GM12874 (cell line): Measurements from ENCODE around the gene PPIP5K1.

Experiments
- TF ChIP-seq, protein P1 (sequence below): IDR thresholded peaks from 2 replicates; pipeline ENCODE4 v1.5.1; 2011; ENCODE audit warnings: low read depth, mild to moderate bottlenecking, control low read depth, low read length, moderate library complexity; ENCODE audit not compliant: insufficient read depth

PPIP5K1 gene

DNA sequence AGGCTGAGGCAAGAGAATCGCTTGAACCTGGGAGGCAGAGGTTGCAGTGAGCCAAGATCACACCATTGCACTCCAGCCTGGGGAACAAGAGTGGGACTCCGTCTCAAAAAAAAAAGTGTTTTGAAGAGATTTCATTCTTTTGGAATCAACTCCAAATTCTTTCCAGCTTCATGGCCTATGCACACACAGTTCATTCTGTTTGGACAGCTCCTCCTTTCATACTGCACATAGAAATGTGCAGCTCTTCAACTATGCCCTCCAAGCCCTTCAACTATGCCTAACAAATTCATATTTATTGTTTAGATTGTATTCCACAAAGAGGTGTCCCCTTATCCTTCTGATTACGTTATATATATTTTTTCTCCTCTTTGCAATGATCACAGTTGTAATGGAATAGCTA is 101.2 kb downstream of the PPIP5K1 start:
- TF ChIP-seq, protein P1, sequence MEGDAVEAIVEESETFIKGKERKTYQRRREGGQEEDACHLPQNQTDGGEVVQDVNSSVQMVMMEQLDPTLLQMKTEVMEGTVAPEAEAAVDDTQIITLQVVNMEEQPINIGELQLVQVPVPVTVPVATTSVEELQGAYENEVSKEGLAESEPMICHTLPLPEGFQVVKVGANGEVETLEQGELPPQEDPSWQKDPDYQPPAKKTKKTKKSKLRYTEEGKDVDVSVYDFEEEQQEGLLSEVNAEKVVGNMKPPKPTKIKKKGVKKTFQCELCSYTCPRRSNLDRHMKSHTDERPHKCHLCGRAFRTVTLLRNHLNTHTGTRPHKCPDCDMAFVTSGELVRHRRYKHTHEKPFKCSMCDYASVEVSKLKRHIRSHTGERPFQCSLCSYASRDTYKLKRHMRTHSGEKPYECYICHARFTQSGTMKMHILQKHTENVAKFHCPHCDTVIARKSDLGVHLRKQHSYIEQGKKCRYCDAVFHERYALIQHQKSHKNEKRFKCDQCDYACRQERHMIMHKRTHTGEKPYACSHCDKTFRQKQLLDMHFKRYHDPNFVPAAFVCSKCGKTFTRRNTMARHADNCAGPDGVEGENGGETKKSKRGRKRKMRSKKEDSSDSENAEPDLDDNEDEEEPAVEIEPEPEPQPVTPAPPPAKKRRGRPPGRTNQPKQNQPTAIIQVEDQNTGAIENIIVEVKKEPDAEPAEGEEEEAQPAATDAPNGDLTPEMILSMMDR = no peak

DNA sequence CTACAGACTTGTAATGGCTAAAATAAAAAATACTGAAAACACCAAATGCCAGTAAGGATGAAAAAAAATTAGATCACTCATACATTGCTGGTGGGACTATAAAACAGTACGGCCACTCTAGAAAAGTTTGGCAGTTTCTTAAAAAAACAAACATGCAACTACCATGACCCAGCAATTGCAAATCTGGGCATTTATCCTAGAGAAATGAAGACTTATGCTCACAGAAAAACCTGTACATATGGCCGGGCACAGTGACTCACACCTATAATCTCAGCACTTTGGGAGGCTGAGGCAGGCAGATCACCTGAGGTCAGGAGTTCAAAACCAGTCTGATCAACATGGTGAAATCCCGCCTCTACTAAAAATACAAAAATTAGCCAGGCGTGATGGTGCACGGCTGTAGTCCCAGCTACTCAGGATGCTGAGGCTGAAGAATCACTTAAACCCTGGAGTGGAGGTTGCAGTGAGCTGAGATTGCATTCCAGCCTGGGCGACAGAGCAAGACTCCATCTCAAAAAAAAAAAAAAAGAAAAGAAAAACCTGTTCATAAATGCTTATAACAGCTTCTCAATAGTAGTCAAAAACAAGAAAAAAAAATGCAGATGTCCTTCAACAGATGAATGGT is 102.6 kb downstream of the PPIP5K1 start:
- TF ChIP-seq, protein P1 = no peak

DNA sequence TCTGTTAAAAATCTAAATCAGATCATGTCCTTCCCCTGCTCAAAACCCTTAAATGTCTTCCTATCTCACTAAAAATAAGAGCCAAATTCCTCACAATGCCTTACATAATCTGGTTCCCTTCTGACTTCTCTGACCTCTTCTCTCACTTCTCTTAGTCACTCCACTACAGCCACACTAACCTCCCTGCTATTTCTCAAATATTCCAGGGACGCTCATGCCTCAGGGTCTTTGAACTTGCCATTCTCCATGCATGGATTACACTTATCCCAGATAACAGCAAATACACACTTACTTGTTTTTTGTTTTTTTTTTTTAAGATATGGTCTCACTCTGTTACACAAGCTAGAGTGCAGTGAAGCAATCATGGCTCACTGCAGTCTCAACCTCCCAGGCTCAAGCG is 105.6 kb downstream of the PPIP5K1 start:
- TF ChIP-seq, protein P1 = no peak
